Hindlimb muscle (tissue), 1 donor: ENCODE results near the gene SLC46A3. TPM values are rescaled to one million over a fixed set of nuclear protein-coding genes. Genes with fewer than 3 reads are reported as not detected.
"Not testable (repeated sequence)": the region's sequence is repeated elsewhere in the genome, so short reads cannot be mapped to it uniquely, and the experiment has no call there.

Source experiments
- DNase-seq: peaks from one replicate; pipeline ENCODE4 v3.0.0-alpha.2; 2013
- polyA plus RNA-seq: library from polyadenylated mRNA; unstranded; fragments of 120-200 nt; gene quantifications from one replicate; pipeline ENCODE4 v1.2.1, GENCODE V29; 2013; ENCODE audit not compliant: insufficient read length

Gene SLC46A3
- polyA plus RNA-seq, 1 donor = 1.6 TPM

DNA sequence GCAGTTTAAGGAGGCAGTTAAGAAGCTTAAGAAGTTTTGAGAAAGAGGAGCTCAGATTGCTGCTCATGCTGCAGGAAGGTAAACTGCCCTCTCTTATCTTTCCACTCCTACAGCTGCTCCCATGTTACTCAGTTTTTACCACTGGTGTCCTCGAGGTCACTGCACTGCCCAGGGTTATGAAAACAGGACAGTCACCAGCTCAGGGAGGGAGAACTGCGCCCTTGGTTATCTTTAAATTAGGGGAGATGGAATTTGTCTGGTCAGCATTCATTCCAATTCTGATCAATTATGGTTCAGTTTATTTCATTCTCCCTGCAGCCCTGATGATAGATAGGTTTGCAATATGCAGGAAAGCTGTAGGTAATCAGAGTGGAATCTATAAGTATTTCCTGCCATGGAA lies 10.8 kb upstream of the SLC46A3 start:
- DNase-seq = no peak

DNA sequence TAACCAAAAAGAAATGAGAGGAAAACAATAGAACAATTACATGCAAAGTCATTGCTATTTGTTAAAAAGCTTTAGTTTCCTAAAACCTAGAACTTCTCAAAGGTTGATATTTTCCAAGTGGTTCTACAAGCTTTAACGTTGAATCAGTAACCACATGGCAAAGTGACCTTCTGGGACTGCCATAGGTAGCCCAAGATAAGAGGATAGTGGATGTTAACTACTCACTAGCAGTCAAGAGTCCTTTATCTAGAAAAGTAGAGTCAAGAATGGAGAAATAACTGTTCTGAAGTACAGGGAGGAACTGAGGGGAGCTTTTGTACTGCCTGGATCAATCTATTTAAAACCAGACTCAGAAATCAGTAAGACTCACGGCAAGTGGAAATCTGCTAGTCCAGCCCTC lies 9.9 kb upstream of the SLC46A3 start:
- no peak for DNase-seq

DNA sequence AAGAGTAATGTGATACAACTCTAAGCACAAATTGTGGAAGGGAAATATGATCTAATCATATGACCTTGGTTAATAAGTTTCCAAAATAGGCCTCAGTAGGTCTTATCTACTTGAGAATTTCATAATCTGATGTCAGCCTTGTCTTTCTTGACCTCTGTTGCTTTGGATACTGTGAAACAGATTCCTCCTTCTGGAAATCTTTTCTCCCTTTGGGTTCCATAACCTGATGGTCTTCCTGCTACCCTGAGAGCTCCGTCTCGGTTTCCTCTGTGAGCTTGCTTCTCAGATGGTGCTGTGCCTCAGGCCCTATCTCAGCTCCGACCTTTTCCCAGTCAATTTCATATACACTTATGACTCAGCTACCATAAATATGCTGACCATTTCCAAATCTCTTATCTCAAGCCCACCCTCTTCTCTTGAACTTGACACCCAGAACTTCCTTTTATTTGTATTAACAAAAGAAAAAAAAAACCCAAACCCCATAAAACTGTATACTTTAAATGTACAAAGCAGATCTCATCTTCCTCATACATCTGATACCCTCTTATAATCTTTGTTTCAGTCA lies 6.4 kb upstream of the SLC46A3 start:
- no peak for DNase-seq

DNA sequence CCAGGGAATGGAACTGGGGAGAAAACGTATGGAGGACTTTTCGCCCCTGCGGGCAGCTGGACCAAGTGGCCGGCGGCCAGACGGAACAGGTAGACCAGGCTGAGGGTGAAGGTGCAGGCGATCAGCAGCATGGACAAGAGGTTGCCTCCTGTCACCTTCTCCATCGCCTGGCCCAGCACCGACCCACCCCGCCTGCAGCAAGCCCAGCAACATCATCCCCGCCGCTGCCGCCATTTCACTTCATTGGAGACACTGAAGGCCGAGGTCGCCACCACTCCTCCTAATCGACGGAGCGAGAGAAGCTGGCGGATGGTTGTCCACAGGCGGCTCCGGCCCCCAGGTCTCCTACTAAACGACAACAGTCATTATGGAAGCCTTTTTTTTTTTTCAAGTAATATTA lies 5.0 kb upstream of the SLC46A3 start:
- DNase-seq = no peak

- DNase-seq = no peak
Observed at GRCh38 chr13:28719227-28720055, 671 bp upstream of the SLC46A3 start.

- DNase-seq = no peak
Observed at GRCh38 chr13:28718196-28718542, 601 bp downstream of the SLC46A3 start.

DNA sequence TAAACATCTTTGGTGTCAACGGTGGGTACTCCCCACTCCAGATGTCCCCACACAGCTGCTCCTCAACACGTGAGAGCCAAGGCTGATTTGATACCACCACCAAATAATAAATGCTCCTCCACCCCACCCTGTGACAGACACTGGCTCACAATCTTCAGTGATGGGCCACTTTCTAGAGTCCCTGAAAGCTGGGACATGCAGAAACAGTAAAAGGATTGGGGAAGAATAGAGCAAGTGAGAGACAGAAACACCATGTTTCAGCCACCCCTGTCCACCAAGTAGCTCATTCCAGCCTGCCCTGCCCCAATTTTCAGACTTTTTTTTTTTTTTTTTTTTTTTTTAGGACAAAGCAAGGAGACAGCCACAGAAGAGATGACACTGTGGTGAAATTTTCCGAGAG lies 1.6 kb downstream of the SLC46A3 start:
- no peak for DNase-seq

DNA sequence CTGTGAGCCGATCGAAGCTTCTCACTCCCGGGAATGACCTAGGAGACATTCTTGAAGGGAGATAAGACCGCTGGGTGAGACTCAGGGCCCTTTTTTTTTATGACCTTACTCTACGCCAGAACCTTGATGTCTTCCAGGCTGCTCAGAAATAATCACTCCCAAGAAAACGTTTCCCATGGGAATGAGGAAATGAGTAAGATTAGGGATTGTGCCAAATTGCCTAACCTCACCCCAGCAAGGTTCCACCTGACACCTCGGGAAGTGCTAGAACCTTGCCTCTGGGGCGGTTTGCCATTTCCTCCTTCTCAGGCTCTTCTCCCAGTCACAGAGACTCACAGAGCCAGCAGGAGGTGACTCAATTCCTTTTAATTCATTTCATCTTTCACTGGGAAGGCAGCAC lies 2.3 kb downstream of the SLC46A3 start:
- DNase-seq = no peak

DNA sequence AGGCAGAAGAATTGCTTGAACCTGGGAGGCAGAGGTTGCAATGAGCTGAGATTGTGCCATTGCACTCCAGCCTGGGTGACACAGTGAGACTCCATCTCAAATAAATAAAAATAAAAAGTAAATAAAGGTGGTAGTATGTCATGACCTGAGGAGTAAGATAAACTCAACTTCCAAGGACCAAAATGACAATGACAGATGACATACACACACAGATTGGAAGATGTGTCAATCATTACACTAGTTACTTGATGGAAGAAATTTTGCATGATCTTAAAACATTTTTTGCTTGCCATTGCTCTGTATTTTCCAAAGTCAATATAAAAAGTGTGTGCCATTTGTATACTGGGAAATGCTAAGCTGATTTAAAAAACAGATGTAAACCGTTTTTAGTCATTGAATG lies 4.1 kb downstream of the SLC46A3 start:
- DNase-seq = no peak

DNA sequence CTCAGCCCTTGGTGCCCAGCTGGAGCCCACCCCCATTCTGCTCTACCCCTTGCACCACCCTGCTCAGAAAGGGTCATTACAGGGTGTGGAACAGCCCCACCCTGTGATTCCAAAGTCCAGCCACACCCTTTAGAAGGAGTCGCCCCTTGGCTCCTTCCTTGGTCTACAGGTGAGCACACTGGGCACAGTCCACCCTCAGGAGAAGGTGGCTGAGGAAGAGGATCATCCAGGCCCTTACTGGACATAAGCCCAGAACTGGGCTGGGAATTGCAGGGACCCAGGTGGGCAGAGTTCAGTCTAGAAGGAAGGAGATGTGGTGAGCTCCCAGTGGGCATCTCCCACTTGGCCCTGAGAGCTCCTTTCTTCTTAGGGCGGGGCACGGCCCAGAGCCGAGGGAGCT lies 8.6 kb downstream of the SLC46A3 start:
- no peak for DNase-seq

- peak; percentile 40 for DNase-seq
Observed at GRCh38 chr13:28707629-28708427, 10.9 kb downstream of the SLC46A3 start.

DNA sequence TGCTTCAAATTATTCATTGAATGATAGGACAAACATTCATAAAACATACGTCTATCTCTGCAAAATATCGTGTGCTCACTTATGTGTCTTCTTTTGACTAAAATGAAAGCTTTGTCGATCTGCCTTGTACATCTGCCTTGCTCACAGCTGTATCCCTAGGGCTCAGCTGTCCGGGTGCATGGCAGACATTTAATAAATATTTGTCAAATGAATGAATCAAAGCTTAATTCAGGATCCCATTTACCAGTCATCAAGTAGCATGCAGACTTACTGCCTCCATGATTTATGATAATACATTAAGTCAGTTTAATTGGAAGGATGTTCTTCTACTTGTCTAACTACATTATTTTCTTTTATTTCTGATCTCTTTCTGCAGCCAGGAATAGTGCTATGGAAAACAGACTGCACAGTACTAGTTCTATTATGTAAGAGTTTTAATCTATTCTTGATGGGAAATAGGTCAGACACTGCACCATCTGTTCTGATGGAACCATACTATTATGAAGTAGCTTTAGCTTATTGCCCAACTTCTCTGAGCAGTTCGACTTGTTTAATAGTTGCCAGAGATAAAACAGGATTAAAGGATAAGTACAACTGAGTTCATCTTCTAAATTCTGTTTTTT lies 13.2 kb downstream of the SLC46A3 start:
- DNase-seq = no peak

DNA sequence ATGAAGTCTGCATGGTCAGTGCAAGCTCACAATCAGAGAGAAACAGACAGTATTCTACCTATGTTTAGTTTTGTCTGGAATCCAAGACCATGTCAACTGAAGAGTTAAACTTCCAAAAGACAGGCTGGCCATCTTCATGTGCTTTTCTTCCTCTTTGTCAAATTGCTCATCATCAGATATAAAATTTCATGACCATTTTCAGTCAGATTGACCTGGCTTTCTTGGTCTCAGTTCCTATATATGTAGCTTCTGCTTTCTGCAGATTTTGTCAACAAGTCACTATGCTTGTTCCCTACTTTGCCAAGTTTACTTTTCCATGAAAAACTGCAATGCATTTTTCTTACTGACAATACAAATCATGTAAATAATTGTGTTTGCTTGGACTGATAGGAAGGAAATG lies 13.9 kb downstream of the SLC46A3 start:
- no peak for DNase-seq

DNA sequence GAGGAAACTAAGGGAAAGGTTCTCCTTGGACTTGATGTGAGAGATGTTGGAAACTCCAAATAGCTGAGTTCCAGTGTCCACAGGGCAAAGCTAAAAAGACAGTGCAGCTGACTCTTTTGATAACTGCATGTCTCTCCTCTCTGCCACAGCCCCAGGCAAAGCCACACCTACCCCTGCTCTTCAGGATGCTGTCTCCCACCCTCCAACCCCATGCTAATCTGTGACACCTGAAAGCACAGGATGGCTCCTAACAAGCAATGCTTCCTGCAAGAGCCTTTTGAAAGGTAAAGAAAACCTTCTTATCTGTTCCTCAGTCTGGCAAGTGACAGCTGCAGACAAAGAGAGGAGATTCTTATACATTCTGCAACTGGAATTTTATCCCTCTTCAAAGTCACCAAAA lies 14.5 kb downstream of the SLC46A3 start:
- DNase-seq = no peak

DNA sequence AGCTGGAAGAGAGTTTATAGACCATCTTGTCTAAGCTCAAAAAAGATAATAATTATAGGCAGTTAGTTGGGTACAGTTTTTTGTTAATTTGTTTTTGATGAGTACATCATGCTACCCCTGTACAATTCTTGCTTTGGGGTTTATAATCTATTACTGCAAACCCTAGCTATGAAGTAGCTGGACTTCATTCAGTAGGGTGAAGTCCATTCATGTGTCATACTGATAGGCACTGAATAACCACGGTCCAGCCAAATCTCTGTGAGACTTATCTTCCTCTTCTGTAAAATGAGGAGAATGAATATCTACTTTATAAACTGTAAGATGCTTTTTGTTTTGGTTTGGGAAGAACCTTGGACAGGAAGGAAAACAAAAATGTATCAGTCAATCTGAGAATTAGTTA lies 19.5 kb downstream of the SLC46A3 start:
- no peak for DNase-seq

- no peak for DNase-seq
Observed at GRCh38 chr13:28697441-28697840, 21.3 kb downstream of the SLC46A3 start.

- DNase-seq = not testable (repeated sequence)
Observed at GRCh38 chr13:28693605-28694491, 24.9 kb downstream of the SLC46A3 start.

GRCh38 chr13:28685892-28686291 lies 32.9 kb downstream of the SLC46A3 start:
- no peak for DNase-seq

DNA sequence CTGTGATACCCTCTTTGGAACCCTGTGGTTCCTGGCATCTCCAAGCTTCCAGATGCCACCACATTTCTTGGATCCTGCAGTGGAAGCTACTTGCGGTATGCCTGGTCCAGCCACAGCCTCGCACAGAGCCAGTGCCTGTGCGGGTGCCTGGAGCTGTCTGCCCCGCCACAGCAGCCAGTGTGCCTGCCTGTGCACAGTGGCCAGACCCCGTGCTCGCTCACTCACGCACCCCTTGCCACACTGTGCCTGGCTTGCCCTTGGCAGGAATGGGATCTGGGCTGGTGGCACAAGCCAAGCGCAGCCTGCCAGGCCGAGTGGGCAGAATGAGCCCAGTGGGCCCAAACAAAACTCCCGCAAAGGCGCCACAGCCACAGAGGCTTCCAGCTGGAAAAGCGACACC lies 33.7 kb downstream of the SLC46A3 start:
- no peak for DNase-seq

DNA sequence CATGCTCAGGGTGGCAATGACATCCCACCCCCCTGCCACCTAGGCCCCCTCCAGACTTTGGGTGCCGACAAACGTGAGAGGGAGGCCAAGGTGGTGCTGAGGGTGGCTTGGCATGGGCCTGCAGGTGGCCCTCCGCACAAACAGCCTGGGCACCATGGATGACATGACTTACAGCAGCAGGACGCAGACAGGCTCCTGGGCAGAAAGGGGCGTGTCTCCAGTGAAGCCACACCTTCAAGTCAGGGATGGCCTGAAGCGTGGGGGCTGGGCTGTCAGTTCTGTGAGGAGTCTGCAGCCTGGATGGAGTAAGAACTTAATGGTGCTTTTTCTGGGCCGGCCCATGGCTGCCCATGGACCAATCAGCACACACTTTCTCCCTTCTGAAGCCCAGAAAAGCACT lies 34.5 kb downstream of the SLC46A3 start:
- no peak for DNase-seq

GRCh38 chr13:28683169-28683568 lies 35.6 kb downstream of the SLC46A3 start:
- not testable (repeated sequence) for DNase-seq

- no peak for DNase-seq
Observed at GRCh38 chr13:28680541-28680940, 38.2 kb downstream of the SLC46A3 start.
